Stimulated activated CD4-positive, alpha-beta T cell treated with anti-CD3 and anti-CD28 coated beads, Interleukin-1b, Interleukin-23, amount 100 ng/mL, for 4 hours (primary cell): ENCODE results near the gene PODNL1.
"Not testable (repeated sequence)": the region's sequence is repeated elsewhere in the genome, so short reads cannot be mapped to it uniquely, and the experiment has no call there.

Experiments
- DNase-seq, 2 donors: peaks; one replicate each; pipeline ENCODE4 v3.0.0-alpha.2; 2020; ENCODE audit warnings: low read depth in 2 of 2

Gene PODNL1

GRCh38 chr19:13938301-13939064, at the start of gene PODNL1:
Gene PODNL1, minus strand, starts transcription at chr19:13938417. Its CDS starts 236 bp downstream, at chr19:13938181.
- no peak for DNase-seq

- no peak for DNase-seq
These were observed 49.1 kb upstream of the PODNL1 start for GRCh38 chr19:13987101-13987890.

- peak; percentile 98 for DNase-seq
These were observed 48.2 kb upstream of the PODNL1 start for GRCh38 chr19:13986348-13986904.

- no peak for DNase-seq
These were observed 47.6 kb upstream of the PODNL1 start for GRCh38 chr19:13985771-13986347.

GRCh38 chr19:13984875-13985741, 46.9 kb upstream of the PODNL1 start:
- no peak for DNase-seq

GRCh38 chr19:13984186-13984585, 46.0 kb upstream of the PODNL1 start:
- no peak for DNase-seq

GRCh38 chr19:13983213-13983889, 45.1 kb upstream of the PODNL1 start:
- DNase-seq = no peak

GRCh38 chr19:13982773-13983172, 44.6 kb upstream of the PODNL1 start:
- DNase-seq = no peak

- no peak for DNase-seq
These were observed 43.8 kb upstream of the PODNL1 start for GRCh38 chr19:13981988-13982501.

GRCh38 chr19:13981467-13981866, 43.2 kb upstream of the PODNL1 start:
- no peak for DNase-seq

- DNase-seq = no peak
These were observed 42.8 kb upstream of the PODNL1 start for GRCh38 chr19:13981021-13981420.

GRCh38 chr19:13980340-13980739, 42.1 kb upstream of the PODNL1 start:
- DNase-seq = no peak

- no peak for DNase-seq
These were observed 41.5 kb upstream of the PODNL1 start for GRCh38 chr19:13979686-13980085.

GRCh38 chr19:13979244-13979615, 41.0 kb upstream of the PODNL1 start:
- DNase-seq = no peak

GRCh38 chr19:13978351-13979243, 40.4 kb upstream of the PODNL1 start:
- DNase-seq = no peak

- no peak for DNase-seq
These were observed 39.6 kb upstream of the PODNL1 start for GRCh38 chr19:13977803-13978202.

- no peak for DNase-seq
These were observed 38.2 kb upstream of the PODNL1 start for GRCh38 chr19:13976446-13976845.

GRCh38 chr19:13975870-13976269, 37.7 kb upstream of the PODNL1 start:
- no peak for DNase-seq

GRCh38 chr19:13974073-13974472, 35.9 kb upstream of the PODNL1 start:
- DNase-seq = no peak

GRCh38 chr19:13973479-13973878, 35.3 kb upstream of the PODNL1 start:
- not testable (repeated sequence) for DNase-seq
